Measurements from ENCODE around the gene FBXO7. TPM values are rescaled to one million over a fixed set of nuclear protein-coding genes. Genes with fewer than 3 reads are reported as not detected.

Gene FBXO7
- total RNA-seq, 1 experiment from 2014 or later = 85.1 TPM

- POLR2A ChIA-PET = no interaction called here
- peak; percentile 58 to 69 for DNase-seq
- Mint-ChIP-seq H3K27ac (ENCODE audit: unreplicated experiment) (no peak overlapping the region), H3K4me1 (ENCODE audit: low read depth, unreplicated experiment) (peaks cover 32% of the 10 kb centered on the region), H3K4me3 (ENCODE audit: unreplicated experiment) (no peak overlapping the region), H3K36me3 (ENCODE audit: insufficient read depth, unreplicated experiment) (no peaks in the 10 kb centered on the region), H3K9me3 (ENCODE audit: unreplicated experiment) (no peaks in the 10 kb centered on the region), H3K27me3 (ENCODE audit: insufficient read depth, unreplicated experiment) (no peaks in the 10 kb centered on the region)
- Histone ChIP-seq H3K27me3 (replicated peaks; ENCODE audit: control insufficient read depth, insufficient read depth, low read length) (no peaks in the 10 kb centered on the region), H3K9me3 (no peaks in the 10 kb centered on the region), H3K4me1 (peaks cover 23% of the 10 kb centered on the region), H3K4me3 (ENCODE audit: low read depth, low read length) (no peak overlapping the region), H3K36me3 (ENCODE audit: control insufficient read depth, insufficient read depth, low read length) (no peaks in the 10 kb centered on the region)
- intact Hi-C loops (cut with micrococcal nuclease; ENCODE audit: unreplicated experiment) = no loop called here
- CTCF ChIA-PET = interaction anchor here (1.3 kb wide), 1 partner anchor 88 kb away, joined by 4 read pairs; no protein-coding TSS in a partner anchor
- TF ChIP-seq CTCF (IDR thresholded peaks at IDR 0.05; ENCODE audit: insufficient read depth in 1 of 2, low read depth in 1 of 2, low read length in 1 of 2, severe bottlenecking in 1 of 2, unreplicated experiment in 1 of 2) = no peak
- no TSS peak for BruUV-seq (replicated peaks)
Measured at GRCh38 chr22:32534252-32535235, 59.9 kb downstream of the FBXO7 start.

GRCh38 chr22:32535531-32536190 is 61.0 kb downstream of the FBXO7 start:
- H3K9me3 ChIP-seq = no peaks in the 10 kb centered on the region
- CTCF ChIA-PET = no interaction called here
- H3K4me3 Mint-ChIP-seq (ENCODE audit: unreplicated experiment) = no peak overlapping the region
- no peaks in the 10 kb centered on the region for H3K27me3 Mint-ChIP-seq (ENCODE audit: insufficient read depth, unreplicated experiment)
- no peaks in the 10 kb centered on the region for H3K27me3 ChIP-seq (replicated peaks; ENCODE audit: control insufficient read depth, insufficient read depth, low read length)
- no peaks in the 10 kb centered on the region for H3K9me3 Mint-ChIP-seq (ENCODE audit: unreplicated experiment)
- BruUV-seq (replicated peaks) = no TSS peak
- no peak overlapping the region for H3K4me3 ChIP-seq (ENCODE audit: low read depth, low read length)
- H3K36me3 Mint-ChIP-seq (ENCODE audit: insufficient read depth, unreplicated experiment) = no peaks in the 10 kb centered on the region
- no peak for TF ChIP-seq CTCF (IDR thresholded peaks at IDR 0.05; ENCODE audit: insufficient read depth in 1 of 2, low read depth in 1 of 2, low read length in 1 of 2, severe bottlenecking in 1 of 2, unreplicated experiment in 1 of 2)
- POLR2A ChIA-PET = no interaction called here
- peaks cover 28% of the 10 kb centered on the region for H3K4me1 Mint-ChIP-seq (ENCODE audit: low read depth, unreplicated experiment)
- no peaks in the 10 kb centered on the region for H3K36me3 ChIP-seq (ENCODE audit: control insufficient read depth, insufficient read depth, low read length)
- DNase-seq = no peak
- intact Hi-C loops (cut with micrococcal nuclease; ENCODE audit: unreplicated experiment) = no loop called here
- no peak overlapping the region for H3K27ac Mint-ChIP-seq (ENCODE audit: unreplicated experiment)
- peaks cover 22% of the 10 kb centered on the region for H3K4me1 ChIP-seq

- H3K27me3 Mint-ChIP-seq (ENCODE audit: insufficient read depth, unreplicated experiment) = no peaks in the 10 kb centered on the region
- Histone ChIP-seq H3K4me1 (peaks cover 22% of the 10 kb centered on the region), H3K4me3 (ENCODE audit: low read depth, low read length) (no peak overlapping the region), H3K36me3 (ENCODE audit: control insufficient read depth, insufficient read depth, low read length) (no peaks in the 10 kb centered on the region), H3K9me3 (no peaks in the 10 kb centered on the region), H3K27me3 (replicated peaks; ENCODE audit: control insufficient read depth, insufficient read depth, low read length) (no peaks in the 10 kb centered on the region)
- no peak for TF ChIP-seq CTCF (IDR thresholded peaks at IDR 0.05; ENCODE audit: insufficient read depth in 1 of 2, low read depth in 1 of 2, low read length in 1 of 2, severe bottlenecking in 1 of 2, unreplicated experiment in 1 of 2)
- H3K4me1 Mint-ChIP-seq (ENCODE audit: low read depth, unreplicated experiment) = peaks cover 28% of the 10 kb centered on the region
- DNase-seq = no peak
- H3K4me3 Mint-ChIP-seq (ENCODE audit: unreplicated experiment) = no peak overlapping the region
- no peaks in the 10 kb centered on the region for H3K36me3 Mint-ChIP-seq (ENCODE audit: insufficient read depth, unreplicated experiment)
- ChIA-PET POLR2A (no interaction called here), CTCF (no interaction called here)
- no peak overlapping the region for H3K27ac Mint-ChIP-seq (ENCODE audit: unreplicated experiment)
- intact Hi-C loops (cut with micrococcal nuclease; ENCODE audit: unreplicated experiment) = no loop called here
- H3K9me3 Mint-ChIP-seq (ENCODE audit: unreplicated experiment) = no peaks in the 10 kb centered on the region
- no TSS peak for BruUV-seq (replicated peaks)
Measured at GRCh38 chr22:32536352-32536751, 61.7 kb downstream of the FBXO7 start.
